ENCODE results near the gene OTUD6A.

OTUD6A gene

GRCh38 chrX:70049925-70050324, 12.3 kb upstream of the OTUD6A start, which contains the start of gene AWAT2:
Gene AWAT2 (minus strand): TSS chrX:70049938. CDS start chrX:70049932, 6 bp downstream.
- H3K4me3 ChIP-seq (ENCODE audit: low read depth, low read length) = no peak within 1 kb of the TSS
- DNase-seq (ENCODE audit: low read depth) = no peak
- no peak for TF ChIP-seq MAX (IDR thresholded peaks at IDR 0.05; ENCODE audit: low read depth, low read length)
- TF ChIP-seq POLR2A (IDR thresholded peaks at IDR 0.05; ENCODE audit: extremely low read depth, insufficient read length) = no peak
- TF ChIP-seq CTCF (IDR thresholded peaks at IDR 0.05; ENCODE audit: low read depth, low read length) = no peak
- TF ChIP-seq MYC (IDR thresholded peaks at IDR 0.05; ENCODE audit: low read depth, low read length) = no peak

- TF ChIP-seq MYC (IDR thresholded peaks at IDR 0.05; ENCODE audit: low read depth, low read length) (no peak), MAX (IDR thresholded peaks at IDR 0.05; ENCODE audit: low read depth, low read length) (no peak), POLR2A (IDR thresholded peaks at IDR 0.05; ENCODE audit: extremely low read depth, insufficient read length) (no peak), CTCF (IDR thresholded peaks at IDR 0.05; ENCODE audit: low read depth, low read length) (no peak)
- no peak overlapping the region for H3K4me3 ChIP-seq (ENCODE audit: low read depth, low read length)
- DNase-seq (ENCODE audit: low read depth) = no peak
Observed at GRCh38 chrX:70052895-70053615, 9.2 kb upstream of the OTUD6A start.

GRCh38 chrX:70054391-70054790, 7.9 kb upstream of the OTUD6A start:
- TF ChIP-seq CTCF (IDR thresholded peaks at IDR 0.05; ENCODE audit: low read depth, low read length) (no peak), MAX (IDR thresholded peaks at IDR 0.05; ENCODE audit: low read depth, low read length) (no peak)
- DNase-seq (ENCODE audit: low read depth) = no peak

GRCh38 chrX:70062961-70063550, 799 bp downstream of the OTUD6A start:
- no peak for TF ChIP-seq POLR2A (IDR thresholded peaks at IDR 0.05; ENCODE audit: extremely low read depth, insufficient read length)
- TF ChIP-seq MYC (IDR thresholded peaks at IDR 0.05; ENCODE audit: low read depth, low read length) = no peak
- no peak for TF ChIP-seq MAX (IDR thresholded peaks at IDR 0.05; ENCODE audit: low read depth, low read length)
- no peak for TF ChIP-seq CTCF (IDR thresholded peaks at IDR 0.05; ENCODE audit: low read depth, low read length)
- no peak for DNase-seq (ENCODE audit: low read depth)
- H3K4me3 ChIP-seq (ENCODE audit: low read depth, low read length) = no peak overlapping the region

More at GRCh38 chrX:70054391-70054790, 7.9 kb upstream of the OTUD6A start:
- H3K4me3 ChIP-seq (ENCODE audit: low read depth, low read length) = no peak overlapping the region

- no peak for TF ChIP-seq POLR2A (IDR thresholded peaks at IDR 0.05; ENCODE audit: extremely low read depth, insufficient read length)
- TF ChIP-seq CTCF (IDR thresholded peaks at IDR 0.05; ENCODE audit: low read depth, low read length) = no peak
- no peak for TF ChIP-seq MAX (IDR thresholded peaks at IDR 0.05; ENCODE audit: low read depth, low read length)
- TF ChIP-seq MYC (IDR thresholded peaks at IDR 0.05; ENCODE audit: low read depth, low read length) = no peak
- H3K4me3 ChIP-seq (ENCODE audit: low read depth, low read length) = no peak overlapping the region
- no peak for DNase-seq (ENCODE audit: low read depth)
Observed at GRCh38 chrX:70066646-70067045, 4.4 kb downstream of the OTUD6A start.

All from NB4 (cell line).